WTC11 (cell line): ENCODE measurements around the gene ZNRF3.

ENCODE experiments used
- ATF2 ChIP-seq: sonication (generic); formaldehyde crosslinking; IDR thresholded peaks from 2 replicates; pipeline ENCODE4 v1.8.1; 2022; ENCODE audit warnings: low read depth, missing genetic modification reagents, borderline replicate concordance
- ETV6 ChIP-seq: sonication (generic); formaldehyde crosslinking; IDR thresholded peaks from 2 replicates; pipeline ENCODE4 v1.8.1; 2022; ENCODE audit warnings: mild to moderate bottlenecking, missing genetic modification reagents
- USF2 ChIP-seq: sonication (generic); formaldehyde crosslinking; IDR thresholded peaks from 2 replicates; pipeline ENCODE4 v1.8.1; 2023; ENCODE audit warnings: mild to moderate bottlenecking, missing genetic modification reagents, moderate library complexity
- TF ChIP-seq, protein P1 (sequence below): sonication (generic); formaldehyde crosslinking; IDR thresholded peaks from 2 replicates; pipeline ENCODE4 v1.8.1; 2022; ENCODE audit warnings: missing genetic modification reagents, borderline replicate concordance
- TF ChIP-seq, protein P2 (sequence below): fragments of 200-600 bp; IDR thresholded peaks from 2 replicates; pipeline ENCODE4 v1.8.0; 2022; ENCODE audit warnings: antibody characterized with exemption
- TF ChIP-seq, protein P3 (sequence below): sonication (generic); formaldehyde crosslinking; IDR thresholded peaks from 2 replicates; pipeline ENCODE4 v1.8.0; 2023; ENCODE audit warnings: missing genetic modification reagents
- TF ChIP-seq, protein P4 (sequence below): sonication (generic); formaldehyde crosslinking; IDR thresholded peaks from 2 replicates; pipeline ENCODE4 v1.8.0; 2022; ENCODE audit warnings: mild to moderate bottlenecking, missing genetic modification reagents

- TF ChIP-seq, protein P1, sequence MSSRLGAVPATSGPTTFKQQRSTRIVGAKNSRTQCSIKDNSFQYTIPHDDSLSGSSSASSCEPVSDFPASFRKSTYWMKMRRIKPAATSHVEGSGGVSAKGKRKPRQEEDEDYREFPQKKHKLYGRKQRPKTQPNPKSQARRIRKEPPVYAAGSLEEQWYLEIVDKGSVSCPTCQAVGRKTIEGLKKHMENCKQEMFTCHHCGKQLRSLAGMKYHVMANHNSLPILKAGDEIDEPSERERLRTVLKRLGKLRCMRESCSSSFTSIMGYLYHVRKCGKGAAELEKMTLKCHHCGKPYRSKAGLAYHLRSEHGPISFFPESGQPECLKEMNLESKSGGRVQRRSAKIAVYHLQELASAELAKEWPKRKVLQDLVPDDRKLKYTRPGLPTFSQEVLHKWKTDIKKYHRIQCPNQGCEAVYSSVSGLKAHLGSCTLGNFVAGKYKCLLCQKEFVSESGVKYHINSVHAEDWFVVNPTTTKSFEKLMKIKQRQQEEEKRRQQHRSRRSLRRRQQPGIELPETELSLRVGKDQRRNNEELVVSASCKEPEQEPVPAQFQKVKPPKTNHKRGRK = no peak
- TF ChIP-seq, protein P2, sequence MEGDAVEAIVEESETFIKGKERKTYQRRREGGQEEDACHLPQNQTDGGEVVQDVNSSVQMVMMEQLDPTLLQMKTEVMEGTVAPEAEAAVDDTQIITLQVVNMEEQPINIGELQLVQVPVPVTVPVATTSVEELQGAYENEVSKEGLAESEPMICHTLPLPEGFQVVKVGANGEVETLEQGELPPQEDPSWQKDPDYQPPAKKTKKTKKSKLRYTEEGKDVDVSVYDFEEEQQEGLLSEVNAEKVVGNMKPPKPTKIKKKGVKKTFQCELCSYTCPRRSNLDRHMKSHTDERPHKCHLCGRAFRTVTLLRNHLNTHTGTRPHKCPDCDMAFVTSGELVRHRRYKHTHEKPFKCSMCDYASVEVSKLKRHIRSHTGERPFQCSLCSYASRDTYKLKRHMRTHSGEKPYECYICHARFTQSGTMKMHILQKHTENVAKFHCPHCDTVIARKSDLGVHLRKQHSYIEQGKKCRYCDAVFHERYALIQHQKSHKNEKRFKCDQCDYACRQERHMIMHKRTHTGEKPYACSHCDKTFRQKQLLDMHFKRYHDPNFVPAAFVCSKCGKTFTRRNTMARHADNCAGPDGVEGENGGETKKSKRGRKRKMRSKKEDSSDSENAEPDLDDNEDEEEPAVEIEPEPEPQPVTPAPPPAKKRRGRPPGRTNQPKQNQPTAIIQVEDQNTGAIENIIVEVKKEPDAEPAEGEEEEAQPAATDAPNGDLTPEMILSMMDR = no peak
- TF ChIP-seq, protein P3, sequence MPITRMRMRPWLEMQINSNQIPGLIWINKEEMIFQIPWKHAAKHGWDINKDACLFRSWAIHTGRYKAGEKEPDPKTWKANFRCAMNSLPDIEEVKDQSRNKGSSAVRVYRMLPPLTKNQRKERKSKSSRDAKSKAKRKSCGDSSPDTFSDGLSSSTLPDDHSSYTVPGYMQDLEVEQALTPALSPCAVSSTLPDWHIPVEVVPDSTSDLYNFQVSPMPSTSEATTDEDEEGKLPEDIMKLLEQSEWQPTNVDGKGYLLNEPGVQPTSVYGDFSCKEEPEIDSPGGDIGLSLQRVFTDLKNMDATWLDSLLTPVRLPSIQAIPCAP (CRISPR knock-in tag) = no peak
- TF ChIP-seq ATF2 (no peak), ETV6 (CRISPR knock-in tag) (no peak), USF2 (CRISPR knock-in tag) (no peak)
- TF ChIP-seq, protein P4, sequence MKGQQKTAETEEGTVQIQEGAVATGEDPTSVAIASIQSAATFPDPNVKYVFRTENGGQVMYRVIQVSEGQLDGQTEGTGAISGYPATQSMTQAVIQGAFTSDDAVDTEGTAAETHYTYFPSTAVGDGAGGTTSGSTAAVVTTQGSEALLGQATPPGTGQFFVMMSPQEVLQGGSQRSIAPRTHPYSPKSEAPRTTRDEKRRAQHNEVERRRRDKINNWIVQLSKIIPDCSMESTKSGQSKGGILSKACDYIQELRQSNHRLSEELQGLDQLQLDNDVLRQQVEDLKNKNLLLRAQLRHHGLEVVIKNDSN (CRISPR knock-in tag) = no peak
These were observed 54.0 kb downstream of the ZNRF3 start for GRCh38 chr22:28937206-28938025.
